AG09319 (cell line): Measurements from ENCODE around the gene LAMA4.
A peak's percentile ranks its signal among the peaks of the same experiment; 100 is the strongest.

ENCODE experiments used
- DNase-seq: peaks from one replicate; pipeline ENCODE4 v3.0.0-alpha.2; 2010; ENCODE audit warnings: low read depth; ENCODE audit errors: extremely low read depth
- TF ChIP-seq, protein P1 (sequence below): IDR thresholded peaks from 2 replicates; pipeline ENCODE4 v1.5.1; 2011; ENCODE audit warnings: low read depth, mild to moderate bottlenecking, inconsistent platforms, low read length, moderate library complexity

The LAMA4 gene

DNA sequence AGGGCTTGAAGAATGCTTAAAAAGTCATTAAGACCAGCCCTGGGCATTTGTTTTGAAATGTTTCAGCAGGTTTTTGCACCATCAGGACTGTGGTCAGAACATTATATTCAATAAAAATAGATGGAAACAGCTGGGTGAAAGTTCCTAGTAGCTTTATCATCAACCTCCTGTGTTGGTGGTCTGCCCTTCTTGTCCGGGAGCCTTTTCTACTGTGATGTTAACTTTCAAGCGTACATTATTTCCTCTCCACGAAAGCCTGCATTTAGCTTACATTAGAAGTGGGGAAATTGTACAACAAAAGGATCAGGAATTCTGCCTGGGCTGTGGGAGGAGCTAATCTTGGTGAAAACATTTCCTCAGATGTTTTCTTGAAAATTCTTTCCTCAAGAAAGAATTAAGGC, 71.1 kb downstream of the LAMA4 start:
- TF ChIP-seq, protein P1, sequence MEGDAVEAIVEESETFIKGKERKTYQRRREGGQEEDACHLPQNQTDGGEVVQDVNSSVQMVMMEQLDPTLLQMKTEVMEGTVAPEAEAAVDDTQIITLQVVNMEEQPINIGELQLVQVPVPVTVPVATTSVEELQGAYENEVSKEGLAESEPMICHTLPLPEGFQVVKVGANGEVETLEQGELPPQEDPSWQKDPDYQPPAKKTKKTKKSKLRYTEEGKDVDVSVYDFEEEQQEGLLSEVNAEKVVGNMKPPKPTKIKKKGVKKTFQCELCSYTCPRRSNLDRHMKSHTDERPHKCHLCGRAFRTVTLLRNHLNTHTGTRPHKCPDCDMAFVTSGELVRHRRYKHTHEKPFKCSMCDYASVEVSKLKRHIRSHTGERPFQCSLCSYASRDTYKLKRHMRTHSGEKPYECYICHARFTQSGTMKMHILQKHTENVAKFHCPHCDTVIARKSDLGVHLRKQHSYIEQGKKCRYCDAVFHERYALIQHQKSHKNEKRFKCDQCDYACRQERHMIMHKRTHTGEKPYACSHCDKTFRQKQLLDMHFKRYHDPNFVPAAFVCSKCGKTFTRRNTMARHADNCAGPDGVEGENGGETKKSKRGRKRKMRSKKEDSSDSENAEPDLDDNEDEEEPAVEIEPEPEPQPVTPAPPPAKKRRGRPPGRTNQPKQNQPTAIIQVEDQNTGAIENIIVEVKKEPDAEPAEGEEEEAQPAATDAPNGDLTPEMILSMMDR: no peak
- no peak for DNase-seq

DNA sequence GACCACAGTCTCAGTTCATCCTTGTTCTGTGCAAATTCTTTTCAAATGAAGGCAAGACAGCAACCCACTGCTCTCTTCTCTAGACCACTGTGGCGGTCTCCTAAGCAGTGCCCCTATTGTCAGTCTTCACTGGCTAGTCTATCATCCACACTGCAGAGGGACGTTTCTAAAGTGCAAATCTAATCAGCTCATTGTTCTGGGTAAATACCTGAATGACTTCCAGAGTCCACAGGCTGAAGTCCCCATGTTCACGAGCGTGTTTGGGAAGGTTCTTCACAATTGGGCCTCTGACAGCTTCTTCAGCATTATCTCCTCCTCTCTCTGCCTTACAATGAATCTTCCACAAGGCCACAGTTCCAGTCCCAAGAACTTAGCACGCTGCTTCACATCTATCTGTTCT, 73.2 kb downstream of the LAMA4 start:
- TF ChIP-seq, protein P1: no peak

DNA sequence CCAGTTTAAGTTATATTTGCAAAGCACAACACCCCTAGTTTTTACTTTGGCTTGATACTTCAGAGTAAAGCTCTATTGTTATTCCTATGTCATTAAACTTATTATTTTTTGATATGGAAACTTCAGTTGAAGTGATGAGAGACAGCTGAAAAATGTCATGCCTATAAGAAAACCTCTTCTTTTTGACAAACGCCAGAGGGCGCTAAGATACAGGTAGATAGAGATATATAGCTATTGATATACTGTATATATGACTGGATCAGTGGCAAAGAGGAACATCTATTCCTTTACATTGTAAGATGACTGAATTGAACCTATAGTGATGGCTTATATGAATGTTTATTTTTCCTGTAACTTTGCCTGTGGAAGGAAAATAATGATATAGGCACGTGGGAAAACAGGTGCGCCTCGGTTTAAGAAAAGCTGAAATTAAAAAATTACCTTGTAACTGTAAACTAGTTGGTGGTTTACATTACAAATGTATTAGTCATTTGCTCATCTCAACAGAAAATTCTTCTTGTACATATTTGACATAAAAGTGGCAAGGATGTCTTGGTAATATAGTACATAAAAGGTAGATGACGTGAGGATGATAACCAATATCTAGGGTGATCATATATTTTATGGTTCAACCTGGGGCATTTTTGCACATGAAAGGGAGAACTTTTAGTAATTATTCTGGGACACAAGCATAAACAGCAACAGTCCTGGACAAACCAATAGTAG, 74.1 kb downstream of the LAMA4 start:
- peak; percentile 61 for DNase-seq

More for the DNA sequence above, 73.2 kb downstream of the LAMA4 start:
- DNase-seq: no peak

DNA sequence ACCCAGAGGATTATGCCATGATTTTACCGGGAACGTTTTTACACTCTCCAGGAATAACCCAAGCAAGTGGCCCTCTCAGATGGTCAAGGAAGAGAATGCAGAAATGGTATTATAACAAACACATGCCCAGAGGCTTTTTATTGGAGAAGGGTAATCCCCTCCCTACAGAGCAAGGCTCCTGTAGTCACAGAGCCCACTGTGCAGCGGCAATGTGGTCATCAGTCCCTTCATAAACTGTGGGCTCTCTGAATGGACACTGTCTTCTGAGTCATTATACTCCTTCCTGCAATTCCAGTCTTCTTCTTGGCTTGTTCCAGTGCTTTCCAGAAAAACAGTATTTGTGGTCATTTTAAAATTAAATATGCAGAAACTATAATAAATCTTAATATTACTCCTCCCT, 74.7 kb downstream of the LAMA4 start:
- TF ChIP-seq, protein P1: no peak
- DNase-seq: no peak

More for the DNA sequence above, 74.1 kb downstream of the LAMA4 start:
- TF ChIP-seq, protein P1: peak; percentile 58

DNA sequence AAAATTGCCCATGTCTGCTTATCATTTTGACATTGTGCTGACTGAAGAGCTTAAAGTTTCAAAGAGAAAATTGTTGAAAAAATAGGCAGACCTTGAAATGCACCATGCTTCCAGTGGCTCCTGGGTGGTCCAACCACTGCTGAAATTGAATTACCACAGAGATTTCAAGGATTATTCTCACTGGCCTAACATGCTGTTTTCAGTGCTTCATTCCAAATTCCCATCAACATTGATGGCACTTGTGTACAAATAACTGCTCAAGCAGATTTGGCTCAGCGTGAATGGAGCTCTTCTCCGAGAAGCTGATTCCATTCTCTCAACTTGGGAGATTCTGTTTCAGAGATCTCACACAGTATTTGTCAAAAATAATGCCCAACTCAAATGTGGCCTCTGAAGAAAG, 75.5 kb downstream of the LAMA4 start:
- DNase-seq: no peak
- TF ChIP-seq, protein P1: no peak

DNA sequence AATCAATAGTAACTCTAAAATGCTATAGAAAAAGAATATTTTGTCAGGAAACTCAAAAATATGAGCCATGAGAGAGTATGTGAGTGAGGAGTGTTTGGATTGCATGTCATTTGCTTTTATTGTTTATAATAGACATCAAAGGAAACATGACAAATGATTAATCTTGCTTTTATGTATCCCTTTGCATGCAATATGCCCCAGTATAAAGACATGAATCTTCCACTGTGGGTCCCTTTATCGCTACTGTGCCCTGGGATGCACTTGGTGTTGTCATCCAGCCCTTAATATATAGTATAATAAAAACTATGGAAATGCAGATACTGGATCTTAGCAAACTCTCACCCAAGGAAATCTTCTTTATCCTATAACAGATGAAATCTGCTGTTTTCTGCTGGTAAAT, 77.3 kb downstream of the LAMA4 start:
- no peak for DNase-seq
- TF ChIP-seq, protein P1: no peak

DNA sequence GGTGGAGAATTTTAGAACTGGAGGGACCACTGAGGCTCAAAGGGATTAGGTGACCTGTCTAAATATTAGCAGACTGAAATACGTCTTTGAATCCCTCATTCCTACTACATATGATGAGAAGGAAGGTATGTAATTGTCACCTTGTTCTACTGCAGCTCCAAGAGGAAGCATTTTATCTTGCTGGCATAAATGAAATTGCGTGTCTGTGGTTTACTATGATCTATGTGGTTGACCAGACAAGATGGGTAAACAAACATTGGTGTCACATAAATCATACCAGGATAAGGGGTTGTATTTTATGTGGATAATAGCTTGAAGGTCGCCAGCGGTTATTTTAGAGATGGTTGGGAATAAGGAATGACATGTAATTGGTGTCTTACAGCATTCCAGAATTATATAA, 78.2 kb downstream of the LAMA4 start:
- DNase-seq: no peak
- TF ChIP-seq, protein P1: no peak
